ENCODE data around the gene NAGK.
"Not testable (repeated sequence)": the region's sequence is repeated elsewhere in the genome, so short reads cannot be mapped to it uniquely, and the experiment has no call there.

The NAGK gene

DNA sequence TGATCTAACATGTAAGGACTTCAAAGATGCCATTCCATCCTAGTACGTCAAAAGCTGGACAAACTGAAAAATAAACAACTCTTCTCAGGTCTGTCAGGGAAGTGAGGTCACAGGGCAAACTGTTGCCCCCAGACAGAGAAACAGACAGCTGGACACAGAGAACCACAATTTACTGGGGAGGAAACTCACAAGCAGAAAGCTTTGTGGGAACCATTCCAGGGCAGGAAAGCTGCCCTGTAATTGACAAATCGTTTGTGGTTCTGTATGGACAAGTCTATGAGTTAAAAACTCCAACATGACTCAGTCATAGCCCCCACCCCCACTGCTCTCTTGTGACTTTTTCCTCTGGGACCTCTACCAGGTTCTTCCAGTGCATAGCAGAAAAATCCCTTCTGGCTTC is 33.2 kb downstream of the NAGK start:
- H3F3A ChIP-seq (ENCODE audit: insufficient read depth): no peaks in the 10 kb centered on the region
- no peak overlapping the region for H3K27ac ChIP-seq (ENCODE audit: low read depth, low read length)
- no peak overlapping the region for H3K4me3 ChIP-seq (ENCODE audit: insufficient read depth, low read length, poor library complexity, severe bottlenecking)
- H3K36me3 ChIP-seq (ENCODE audit: low read length): no peaks in the 10 kb centered on the region
- no peaks in the 10 kb centered on the region for H3K79me2 ChIP-seq (ENCODE audit: insufficient read depth, low read length)
- no peak overlapping the region for H3K4me2 ChIP-seq (ENCODE audit: low read depth, low read length, poor library complexity, severe bottlenecking)
- no peaks in the 10 kb centered on the region for H4K20me1 ChIP-seq (ENCODE audit: low read depth, low read length)
- no peaks in the 10 kb centered on the region for H3K27me3 ChIP-seq (ENCODE audit: low read length)
- H3K9ac ChIP-seq (ENCODE audit: low read length): no peak overlapping the region
- TF ChIP-seq CTCF (IDR thresholded peaks at IDR 0.05; ENCODE audit: insufficient read depth, low read length, poor library complexity, severe bottlenecking) (no peak), EZH2phosphoT487 (conservative IDR thresholded peaks at IDR 0.05; ENCODE audit: low read length) (no peak)
- no peaks in the 10 kb centered on the region for H3K9me3 ChIP-seq (ENCODE audit: insufficient read depth, low read length)
- no peak overlapping the region for H2AFZ ChIP-seq (ENCODE audit: low read depth, low read length, severe bottlenecking)
- H3K9me2 ChIP-seq (replicated peaks; ENCODE audit: insufficient read depth, low read length): no peaks in the 10 kb centered on the region

- TF ChIP-seq EZH2phosphoT487 (conservative IDR thresholded peaks at IDR 0.05; ENCODE audit: low read length) (no peak), CTCF (IDR thresholded peaks at IDR 0.05; ENCODE audit: insufficient read depth, low read length, poor library complexity, severe bottlenecking) (no peak)
- Histone ChIP-seq H2AFZ (ENCODE audit: low read depth, low read length, severe bottlenecking) (no peak overlapping the region), H3K4me2 (ENCODE audit: low read depth, low read length, poor library complexity, severe bottlenecking) (no peak overlapping the region)
Observed at GRCh38 chr2:71102981-71103681, 34.7 kb downstream of the NAGK start.

DNA sequence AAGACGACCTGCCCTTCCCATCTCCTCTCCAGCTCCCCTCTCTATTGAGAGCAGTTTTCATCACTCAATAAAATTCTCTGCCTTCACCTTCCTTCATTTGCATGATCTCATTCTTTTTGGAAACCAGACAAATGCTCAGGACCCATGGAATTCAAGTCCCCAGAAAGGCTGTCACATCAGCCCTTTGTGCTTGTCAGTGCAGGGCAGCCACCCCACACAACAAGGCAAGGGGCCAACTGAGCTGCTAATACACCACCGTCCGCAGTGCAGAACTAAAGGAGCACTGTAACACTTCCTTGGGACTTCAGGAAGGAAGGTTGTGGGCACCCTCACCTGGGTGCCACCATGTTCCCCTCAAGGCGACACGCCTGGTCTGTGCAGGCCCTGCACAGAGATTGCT is 35.4 kb downstream of the NAGK start:
- TF ChIP-seq EZH2phosphoT487 (conservative IDR thresholded peaks at IDR 0.05; ENCODE audit: low read length) (no peak), CTCF (IDR thresholded peaks at IDR 0.05; ENCODE audit: insufficient read depth, low read length, poor library complexity, severe bottlenecking) (no peak)

More at GRCh38 chr2:71102981-71103681, 34.7 kb downstream of the NAGK start:
- no peaks in the 10 kb centered on the region for H3K79me2 ChIP-seq (ENCODE audit: insufficient read depth, low read length)
- no peaks in the 10 kb centered on the region for H3K9me2 ChIP-seq (replicated peaks; ENCODE audit: insufficient read depth, low read length)
- H3K9me3 ChIP-seq (ENCODE audit: insufficient read depth, low read length): no peaks in the 10 kb centered on the region
- H3K9ac ChIP-seq (ENCODE audit: low read length): no peak overlapping the region
- H4K20me1 ChIP-seq (ENCODE audit: low read depth, low read length): no peaks in the 10 kb centered on the region
- no peaks in the 10 kb centered on the region for H3K27me3 ChIP-seq (ENCODE audit: low read length)
- H3F3A ChIP-seq (ENCODE audit: insufficient read depth): no peaks in the 10 kb centered on the region
- H3K36me3 ChIP-seq (ENCODE audit: low read length): no peaks in the 10 kb centered on the region
- H3K27ac ChIP-seq (ENCODE audit: low read depth, low read length): no peak overlapping the region
- H3K4me3 ChIP-seq (ENCODE audit: insufficient read depth, low read length, poor library complexity, severe bottlenecking): no peak overlapping the region

GRCh38 chr2:71106463-71106862 is 38.0 kb downstream of the NAGK start:
- not testable (repeated sequence) for H3K4me3 ChIP-seq (ENCODE audit: insufficient read depth, low read length, poor library complexity, severe bottlenecking); H3K27me3 ChIP-seq (ENCODE audit: low read length); H3K9me2 ChIP-seq (replicated peaks; ENCODE audit: insufficient read depth, low read length); H3K79me2 ChIP-seq (ENCODE audit: insufficient read depth, low read length); H3K9ac ChIP-seq (ENCODE audit: low read length); H4K20me1 ChIP-seq (ENCODE audit: low read depth, low read length); H2AFZ ChIP-seq (ENCODE audit: low read depth, low read length, severe bottlenecking); H3K36me3 ChIP-seq (ENCODE audit: low read length); H3K4me2 ChIP-seq (ENCODE audit: low read depth, low read length, poor library complexity, severe bottlenecking); H3K9me3 ChIP-seq (ENCODE audit: insufficient read depth, low read length); H3K27ac ChIP-seq (ENCODE audit: low read depth, low read length); H3F3A ChIP-seq (ENCODE audit: insufficient read depth)

More for the DNA sequence above, 35.4 kb downstream of the NAGK start:
- Histone ChIP-seq H3K9me2 (replicated peaks; ENCODE audit: insufficient read depth, low read length) (no peaks in the 10 kb centered on the region), H3K9ac (ENCODE audit: low read length) (no peak overlapping the region), H3K4me3 (ENCODE audit: insufficient read depth, low read length, poor library complexity, severe bottlenecking) (no peak overlapping the region), H4K20me1 (ENCODE audit: low read depth, low read length) (no peaks in the 10 kb centered on the region), H3K27me3 (ENCODE audit: low read length) (no peaks in the 10 kb centered on the region), H3K9me3 (ENCODE audit: insufficient read depth, low read length) (no peaks in the 10 kb centered on the region), H3K79me2 (ENCODE audit: insufficient read depth, low read length) (no peaks in the 10 kb centered on the region), H3K27ac (ENCODE audit: low read depth, low read length) (no peak overlapping the region), H3F3A (ENCODE audit: insufficient read depth) (no peaks in the 10 kb centered on the region), H3K4me2 (ENCODE audit: low read depth, low read length, poor library complexity, severe bottlenecking) (no peak overlapping the region), H2AFZ (ENCODE audit: low read depth, low read length, severe bottlenecking) (no peak overlapping the region), H3K36me3 (ENCODE audit: low read length) (no peaks in the 10 kb centered on the region)

Measured in SU-DHL-6 (cell line).